Neural progenitor cell (in vitro differentiated cells): ENCODE results near the gene TMEM164. TPM values are rescaled to one million over a fixed set of nuclear protein-coding genes. Genes with fewer than 3 reads are reported as not detected.

Experiments used
- DNase-seq: peaks from one replicate; pipeline ENCODE4 v3.0.0-alpha.2; 2016; ENCODE audit warnings: low spot score
- H2AFZ ChIP-seq: fragments of 200-600 bp; sonication (generic); replicated peaks from 2 replicates; pipeline ENCODE4 v1.6.1; 2016; ENCODE audit warnings: antibody characterized with exemption
- H3F3A ChIP-seq: fragments of 200-600 bp; sonication (generic); 2 replicates; pipeline ENCODE4 v1.6.1; 2016; ENCODE audit warnings: antibody characterized with exemption, low read depth
- H3K27ac ChIP-seq: fragments of 200-600 bp; sonication (generic); 2 replicates; pipeline ENCODE4 v1.5.1; 2016; ENCODE audit warnings: mild to moderate bottlenecking
- H3K27me3 ChIP-seq: fragments of 200-600 bp; sonication (generic); 2 replicates; pipeline ENCODE4 v1.6.1; 2016; ENCODE audit warnings: mild to moderate bottlenecking, moderate library complexity
- H3K36me3 ChIP-seq: fragments of 200-600 bp; sonication (generic); 2 replicates; pipeline ENCODE4 v1.5.1; 2016
- H3K4me1 ChIP-seq: fragments of 200-600 bp; sonication (generic); 2 replicates; pipeline ENCODE4 v1.6.1; 2016; ENCODE audit warnings: mixed run types
- H3K4me2 ChIP-seq: fragments of 200-600 bp; sonication (generic); 2 replicates; pipeline ENCODE4 v1.6.1; 2016
- H3K4me3 ChIP-seq: fragments of 200-600 bp; sonication (generic); 2 replicates; pipeline ENCODE4 v1.5.1; 2016
- H3K79me2 ChIP-seq: fragments of 200-600 bp; sonication (generic); 2 replicates; pipeline ENCODE4 v1.6.1; 2016; ENCODE audit warnings: low read depth
- H3K9ac ChIP-seq: fragments of 200-600 bp; sonication (generic); 2 replicates; pipeline ENCODE4 v1.6.1; 2016
- H3K9me3 ChIP-seq: fragments of 200-600 bp; sonication (generic); 2 replicates; pipeline ENCODE4 v1.5.1; 2016; ENCODE audit warnings: low read depth
- H4K20me1 ChIP-seq: fragments of 200-600 bp; sonication (generic); 2 replicates; pipeline ENCODE4 v1.6.1; 2016; ENCODE audit warnings: low read depth
- H3K27ac Mint-ChIP-seq: 3 replicates; pipeline ENCODE4 v1.8.0; 2021; ENCODE audit warnings: mixed read lengths
- H3K27me3 Mint-ChIP-seq: 2 replicates; pipeline ENCODE4 v1.8.0; 2022; ENCODE audit warnings: low read depth, mild to moderate bottlenecking, inconsistent platforms, moderate library complexity, mixed read lengths; ENCODE audit not compliant: insufficient read depth
- H3K36me3 Mint-ChIP-seq: 3 replicates; pipeline ENCODE4 v1.8.0; 2021; ENCODE audit warnings: mixed read lengths
- H3K4me1 Mint-ChIP-seq: 3 replicates; pipeline ENCODE4 v1.8.0; 2021; ENCODE audit warnings: mixed read lengths
- H3K4me3 Mint-ChIP-seq: 3 replicates; pipeline ENCODE4 v1.8.0; 2021; ENCODE audit warnings: mild to moderate bottlenecking, moderate library complexity, mixed read lengths
- H3K9me3 Mint-ChIP-seq: 3 replicates; pipeline ENCODE4 v1.8.0; 2020; ENCODE audit warnings: mixed read lengths
- EZH2 ChIP-seq: fragments of 200-600 bp; sonication (generic); IDR thresholded peaks from 2 replicates; pipeline ENCODE4 v1.6.1; 2017; ENCODE audit warnings: antibody characterized with exemption, mild to moderate bottlenecking, moderate library complexity
- EZH2phosphoT487 ChIP-seq: fragments of 200-600 bp; sonication (generic); IDR thresholded peaks from 2 replicates; pipeline ENCODE4 v1.6.1; 2017; ENCODE audit warnings: antibody characterized with exemption
- total RNA-seq: library from RNA; depleted of rRNA; stranded (reverse); fragments of >200 nt; gene quantifications from 2 replicates; pipeline ENCODE4 v1.2.3, GENCODE V29; 2015; ENCODE audit warnings: low replicate concordance
- TF ChIP-seq, protein P1 (sequence below): fragments of 200-600 bp; sonication (generic); IDR thresholded peaks from 2 replicates; pipeline ENCODE4 v1.5.1; 2017; ENCODE audit warnings: antibody characterized with exemption, mild to moderate bottlenecking

The TMEM164 gene
- total RNA-seq, 1 donor from 2014 or later = 15.5 TPM

DNA sequence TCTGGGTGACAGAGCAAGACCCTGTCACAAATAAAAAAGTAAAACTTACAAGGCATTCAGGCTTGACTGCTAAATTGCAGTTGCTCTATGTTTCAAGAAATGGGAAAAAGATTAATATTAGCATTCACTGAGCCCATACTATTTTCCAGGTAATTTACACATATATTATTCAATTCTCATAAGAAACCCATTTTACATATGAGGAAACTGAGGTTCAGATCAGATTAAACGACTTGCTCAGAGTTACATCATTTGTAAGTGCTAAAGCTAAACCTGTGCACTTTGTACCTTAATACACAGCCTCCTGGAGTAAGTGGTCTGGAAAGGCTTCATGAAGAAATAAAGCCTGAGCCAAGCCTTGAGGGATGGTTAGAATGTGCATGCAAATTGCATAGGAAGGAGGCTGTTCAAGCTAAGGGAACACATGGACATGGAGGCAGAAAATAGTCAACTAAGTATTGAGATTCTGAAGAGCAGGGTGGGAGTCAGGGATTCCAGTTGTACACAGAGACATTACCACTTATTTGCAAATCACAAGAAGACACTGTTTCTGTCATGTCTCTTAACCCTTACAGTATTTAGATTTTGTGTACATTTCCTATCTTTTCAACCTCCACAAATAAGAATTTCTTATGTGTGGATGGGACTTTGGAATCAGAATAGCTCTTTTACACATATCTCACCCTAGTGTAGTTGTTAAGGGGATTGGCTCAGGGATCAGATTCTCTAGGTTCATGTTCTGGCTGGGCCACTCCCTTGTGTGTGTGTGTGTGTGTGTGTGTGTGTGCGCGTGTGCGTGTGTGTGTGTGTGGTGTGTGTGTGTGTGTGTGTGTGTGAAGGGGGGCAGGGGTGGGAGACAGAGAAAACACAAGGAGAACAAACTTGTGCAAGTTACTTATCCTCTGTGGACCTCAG is 113.4 kb downstream of the TMEM164 start:
- no peak for DNase-seq
- Mint-ChIP-seq H3K4me3 (no peak overlapping the region), H3K36me3 (peaks cover 17% of the 10 kb centered on the region), H3K4me1 (peaks cover 2% of the 10 kb centered on the region), H3K27ac (no peak overlapping the region), H3K27me3 (no peaks in the 10 kb centered on the region), H3K9me3 (no peaks in the 10 kb centered on the region)
- peaks cover under 1% of the 10 kb centered on the region for H3K9me3 ChIP-seq
- H3K36me3 ChIP-seq = no peaks in the 10 kb centered on the region
- H3K4me2 ChIP-seq = no peak overlapping the region
- no peaks in the 10 kb centered on the region for H3K79me2 ChIP-seq
- TF ChIP-seq EZH2phosphoT487 = no peak
- TF ChIP-seq, protein P1, sequence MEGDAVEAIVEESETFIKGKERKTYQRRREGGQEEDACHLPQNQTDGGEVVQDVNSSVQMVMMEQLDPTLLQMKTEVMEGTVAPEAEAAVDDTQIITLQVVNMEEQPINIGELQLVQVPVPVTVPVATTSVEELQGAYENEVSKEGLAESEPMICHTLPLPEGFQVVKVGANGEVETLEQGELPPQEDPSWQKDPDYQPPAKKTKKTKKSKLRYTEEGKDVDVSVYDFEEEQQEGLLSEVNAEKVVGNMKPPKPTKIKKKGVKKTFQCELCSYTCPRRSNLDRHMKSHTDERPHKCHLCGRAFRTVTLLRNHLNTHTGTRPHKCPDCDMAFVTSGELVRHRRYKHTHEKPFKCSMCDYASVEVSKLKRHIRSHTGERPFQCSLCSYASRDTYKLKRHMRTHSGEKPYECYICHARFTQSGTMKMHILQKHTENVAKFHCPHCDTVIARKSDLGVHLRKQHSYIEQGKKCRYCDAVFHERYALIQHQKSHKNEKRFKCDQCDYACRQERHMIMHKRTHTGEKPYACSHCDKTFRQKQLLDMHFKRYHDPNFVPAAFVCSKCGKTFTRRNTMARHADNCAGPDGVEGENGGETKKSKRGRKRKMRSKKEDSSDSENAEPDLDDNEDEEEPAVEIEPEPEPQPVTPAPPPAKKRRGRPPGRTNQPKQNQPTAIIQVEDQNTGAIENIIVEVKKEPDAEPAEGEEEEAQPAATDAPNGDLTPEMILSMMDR = no peak
- no peak for TF ChIP-seq EZH2
- no peak overlapping the region for H2AFZ ChIP-seq
- peaks cover 6% of the 10 kb centered on the region for H3K4me1 ChIP-seq
- H3K9ac ChIP-seq = no peak overlapping the region
- H3K27ac ChIP-seq = no peak overlapping the region
- no peaks in the 10 kb centered on the region for H3K27me3 ChIP-seq
- no peaks in the 10 kb centered on the region for H3F3A ChIP-seq
- H3K4me3 ChIP-seq = no peak overlapping the region
- H4K20me1 ChIP-seq = no peaks in the 10 kb centered on the region

DNA sequence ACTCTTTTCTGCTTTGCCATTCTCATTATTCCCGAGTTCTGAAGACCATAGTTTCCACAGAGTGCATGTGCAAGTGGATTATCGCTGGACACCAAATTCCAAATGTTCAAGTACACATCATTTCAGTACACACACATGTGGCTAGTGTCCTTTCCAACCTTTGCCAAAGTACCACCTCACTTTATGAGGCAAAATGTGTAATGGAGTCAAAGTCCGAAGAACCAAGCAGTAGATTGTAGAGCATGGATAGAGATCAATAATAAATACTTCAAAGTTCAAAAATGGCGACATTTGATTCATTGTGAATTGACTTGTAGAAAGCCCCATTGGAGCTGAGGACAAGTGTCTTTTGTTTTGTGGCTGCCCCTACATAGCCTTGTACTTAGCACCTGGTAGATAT is 115.6 kb downstream of the TMEM164 start:
- H3K27me3 ChIP-seq = no peaks in the 10 kb centered on the region
- H3K9ac ChIP-seq = no peak overlapping the region
- no peak for TF ChIP-seq EZH2
- TF ChIP-seq, protein P1 = no peak
- TF ChIP-seq EZH2phosphoT487 = no peak
- H3K27ac Mint-ChIP-seq = no peak overlapping the region
- H3K36me3 Mint-ChIP-seq = peaks cover 13% of the 10 kb centered on the region
- no peaks in the 10 kb centered on the region for H3K79me2 ChIP-seq
- peaks cover 6% of the 10 kb centered on the region for H3K4me1 ChIP-seq
- H2AFZ ChIP-seq = no peak overlapping the region
- no peak overlapping the region for H3K4me3 Mint-ChIP-seq
- DNase-seq = no peak
- H3K4me2 ChIP-seq = no peak overlapping the region
- no peaks in the 10 kb centered on the region for H3K36me3 ChIP-seq
- H3K27me3 Mint-ChIP-seq = no peaks in the 10 kb centered on the region
- no peak overlapping the region for H3K4me3 ChIP-seq
- peaks cover 7% of the 10 kb centered on the region for H3K4me1 Mint-ChIP-seq
- no peak overlapping the region for H3K27ac ChIP-seq
- peaks cover 5% of the 10 kb centered on the region for H3K9me3 ChIP-seq
- H3F3A ChIP-seq = no peaks in the 10 kb centered on the region
- no peaks in the 10 kb centered on the region for H3K9me3 Mint-ChIP-seq
- no peaks in the 10 kb centered on the region for H4K20me1 ChIP-seq

DNA sequence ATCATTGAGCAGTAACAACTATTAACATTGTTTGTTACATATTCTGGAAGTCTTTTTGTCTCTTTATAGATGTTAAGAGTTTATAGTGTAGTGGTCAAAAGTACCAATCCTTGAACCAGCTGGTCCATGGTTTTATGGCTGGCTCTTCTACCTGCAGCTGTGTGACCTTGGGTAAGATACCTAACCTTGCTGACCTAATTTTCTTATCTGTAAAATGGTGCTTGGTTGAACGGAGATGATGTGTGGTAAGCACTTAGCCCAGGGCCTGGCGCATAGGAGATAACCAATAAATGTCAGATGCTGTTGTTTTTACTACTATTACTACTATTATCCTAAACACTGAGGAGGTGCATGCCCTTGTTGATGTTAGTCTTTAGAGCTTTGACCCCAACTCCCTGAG is 116.6 kb downstream of the TMEM164 start:
- H3K9ac ChIP-seq = no peak overlapping the region
- no peaks in the 10 kb centered on the region for H3K27me3 ChIP-seq
- no peak overlapping the region for H3K4me3 ChIP-seq
- H3K4me1 Mint-ChIP-seq = peaks cover 7% of the 10 kb centered on the region
- no peak for DNase-seq
- no peak overlapping the region for H3K4me3 Mint-ChIP-seq
- no peak overlapping the region for H3K27ac ChIP-seq
- no peaks in the 10 kb centered on the region for H3K79me2 ChIP-seq
- H4K20me1 ChIP-seq = no peaks in the 10 kb centered on the region
- H3K9me3 ChIP-seq = peaks cover 5% of the 10 kb centered on the region
- no peak overlapping the region for H3K27ac Mint-ChIP-seq
- no peaks in the 10 kb centered on the region for H3K27me3 Mint-ChIP-seq
- no peaks in the 10 kb centered on the region for H3K36me3 ChIP-seq
- H3F3A ChIP-seq = no peaks in the 10 kb centered on the region
- TF ChIP-seq EZH2 = no peak
- TF ChIP-seq, protein P1 = no peak
- no peak for TF ChIP-seq EZH2phosphoT487
- H3K4me2 ChIP-seq = peak overlapping the region; percentile 1
- no peak overlapping the region for H2AFZ ChIP-seq
- peaks cover 6% of the 10 kb centered on the region for H3K4me1 ChIP-seq
- H3K9me3 Mint-ChIP-seq = no peaks in the 10 kb centered on the region
- peaks cover 13% of the 10 kb centered on the region for H3K36me3 Mint-ChIP-seq
